Epithelial cell of prostate (primary cell): Measurements from ENCODE around the gene CLEC4G.
"Not testable (repeated sequence)": the region's sequence is repeated elsewhere in the genome, so short reads cannot be mapped to it uniquely, and the experiment has no call there.

ENCODE experiments used
- DNase-seq: peaks from one replicate; pipeline ENCODE4 v3.0.0-alpha.2; 2011; ENCODE audit warnings: low read depth, low spot score
- H3K27ac ChIP-seq: fragments of 450-650 bp; 2 replicates; pipeline ENCODE4 v1.5.1; 2017; ENCODE audit warnings: mild to moderate bottlenecking

The CLEC4G gene

GRCh38 chr19:7732045-7732444 lies at the start of gene CLEC4G:
Gene CLEC4G, minus strand, starts transcription at chr19:7732110. Its CDS starts 8 bp downstream, at chr19:7732102.
- H3K27ac ChIP-seq, result no peak within 1 kb of the TSS
- DNase-seq, result no peak

GRCh38 chr19:7781157-7781556 lies 49.2 kb upstream of the CLEC4G start:
- H3K27ac ChIP-seq, result no peak overlapping the region
- DNase-seq, result no peak

- DNase-seq, result no peak
- H3K27ac ChIP-seq, result no peak overlapping the region
These were observed 47.9 kb upstream of the CLEC4G start for GRCh38 chr19:7779631-7780486.

- no peak for DNase-seq
These were observed 46.2 kb upstream of the CLEC4G start for GRCh38 chr19:7778081-7778480.

GRCh38 chr19:7775761-7776160 lies 43.9 kb upstream of the CLEC4G start:
- no peak overlapping the region for H3K27ac ChIP-seq
- DNase-seq, result no peak

More at GRCh38 chr19:7778081-7778480, 46.2 kb upstream of the CLEC4G start:
- no peak overlapping the region for H3K27ac ChIP-seq

- peak; percentile 71 for DNase-seq
- H3K27ac ChIP-seq, result no peak overlapping the region
These were observed 41.9 kb upstream of the CLEC4G start for GRCh38 chr19:7773841-7774240.

- peak; percentile 78 for DNase-seq
- H3K27ac ChIP-seq, result no peak overlapping the region
These were observed 40.9 kb upstream of the CLEC4G start for GRCh38 chr19:7772752-7773291.

GRCh38 chr19:7771072-7771471 lies 39.2 kb upstream of the CLEC4G start:
- no peak overlapping the region for H3K27ac ChIP-seq
- no peak for DNase-seq

GRCh38 chr19:7769171-7769570 lies 37.3 kb upstream of the CLEC4G start:
- no peak for DNase-seq

GRCh38 chr19:7767487-7767886 lies 35.6 kb upstream of the CLEC4G start:
- no peak overlapping the region for H3K27ac ChIP-seq
- no peak for DNase-seq

More at GRCh38 chr19:7769171-7769570, 37.3 kb upstream of the CLEC4G start:
- no peak overlapping the region for H3K27ac ChIP-seq

GRCh38 chr19:7766535-7766934 lies 34.6 kb upstream of the CLEC4G start:
- no peak overlapping the region for H3K27ac ChIP-seq
- DNase-seq, result no peak

GRCh38 chr19:7765043-7765442 lies 33.1 kb upstream of the CLEC4G start:
- not testable (repeated sequence) for DNase-seq, H3K27ac ChIP-seq

- H3K27ac ChIP-seq, DNase-seq: not testable (repeated sequence)
These were observed 32.2 kb upstream of the CLEC4G start for GRCh38 chr19:7764157-7764556.

- DNase-seq, result no peak
- no peak overlapping the region for H3K27ac ChIP-seq
These were observed 31.8 kb upstream of the CLEC4G start for GRCh38 chr19:7763696-7764095.

- DNase-seq, result no peak
- H3K27ac ChIP-seq, result no peak within 1 kb of the TSS
These were observed 30.9 kb upstream of the CLEC4G start, which contains the start of gene CLEC4M for GRCh38 chr19:7762719-7763293. Gene CLEC4M, plus strand, starts transcription at chr19:7763243. Its CDS starts 24 bp downstream, at chr19:7763267.

- H3K27ac ChIP-seq, result no peak overlapping the region
- DNase-seq, result no peak
These were observed 27.2 kb upstream of the CLEC4G start for GRCh38 chr19:7759156-7759555.

- DNase-seq, result no peak
- H3K27ac ChIP-seq, result no peak overlapping the region
These were observed 25.4 kb upstream of the CLEC4G start for GRCh38 chr19:7757358-7757757.

GRCh38 chr19:7756258-7756657 lies 24.3 kb upstream of the CLEC4G start:
- DNase-seq, result no peak
- no peak overlapping the region for H3K27ac ChIP-seq

- DNase-seq, result peak; percentile 8
- H3K27ac ChIP-seq, result no peak overlapping the region
These were observed 19.4 kb upstream of the CLEC4G start for GRCh38 chr19:7751157-7751783.

GRCh38 chr19:7748756-7749155 lies 16.8 kb upstream of the CLEC4G start:
- H3K27ac ChIP-seq, result no peak overlapping the region
- DNase-seq, result peak; percentile 12

- H3K27ac ChIP-seq, result no peak overlapping the region
- DNase-seq, result no peak
These were observed 16.3 kb upstream of the CLEC4G start for GRCh38 chr19:7748171-7748570.
